ENCODE measurements around the gene DRD3. TPM values are rescaled to one million over a fixed set of nuclear protein-coding genes. Genes with fewer than 3 reads are reported as not detected.

The DRD3 gene
- total RNA-seq, 2 donors from 2014 or later, result not detected

GRCh38 chr3:114122027-114122709 lies 56.7 kb downstream of the DRD3 start:
- no peaks in the 10 kb centered on the region for H3K4me1 ChIP-seq
- no peak overlapping the region for H3K9ac ChIP-seq (ENCODE audit: low read depth in 2 of 2, low read length in 2 of 2)
- H3K27ac ChIP-seq, result no peak overlapping the region
- H3K36me3 ChIP-seq, result no peaks in the 10 kb centered on the region
- DNase-seq, result no peak
- no peak overlapping the region for H3K4me3 ChIP-seq
- no peak for TF ChIP-seq CTCF (IDR thresholded peaks at IDR 0.05)
- intact Hi-C loops (cut with DNase I), result no loop called here
- no peaks in the 10 kb centered on the region for H3K27me3 ChIP-seq
- no peaks in the 10 kb centered on the region for H3K9me3 ChIP-seq

- Histone ChIP-seq H3K4me3 (no peak overlapping the region), H3K4me1 (no peaks in the 10 kb centered on the region), H3K27me3 (no peaks in the 10 kb centered on the region), H3K9me3 (no peaks in the 10 kb centered on the region), H3K36me3 (no peaks in the 10 kb centered on the region), H3K27ac (no peak overlapping the region), H3K9ac (ENCODE audit: low read depth in 2 of 2, low read length in 2 of 2) (no peak overlapping the region)
- DNase-seq, result no peak
- intact Hi-C loops (cut with DNase I), result no loop called here
- no peak for TF ChIP-seq CTCF (IDR thresholded peaks at IDR 0.05)
These were observed 58.6 kb downstream of the DRD3 start for GRCh38 chr3:114120211-114120610.

GRCh38 chr3:114119776-114120175 lies 59.1 kb downstream of the DRD3 start:
- H3K4me1 ChIP-seq, result no peaks in the 10 kb centered on the region
- DNase-seq, result no peak
- no peaks in the 10 kb centered on the region for H3K27me3 ChIP-seq
- H3K36me3 ChIP-seq, result no peaks in the 10 kb centered on the region
- no peak overlapping the region for H3K9ac ChIP-seq (ENCODE audit: low read depth in 2 of 2, low read length in 2 of 2)
- TF ChIP-seq CTCF (IDR thresholded peaks at IDR 0.05), result no peak
- H3K4me3 ChIP-seq, result no peak overlapping the region
- intact Hi-C loops (cut with DNase I), result no loop called here
- no peak overlapping the region for H3K27ac ChIP-seq
- no peaks in the 10 kb centered on the region for H3K9me3 ChIP-seq

GRCh38 chr3:114115143-114115542 lies 63.7 kb downstream of the DRD3 start:
- DNase-seq, result no peak
- Histone ChIP-seq H3K9me3 (no peaks in the 10 kb centered on the region), H3K27me3 (no peaks in the 10 kb centered on the region), H3K4me1 (no peaks in the 10 kb centered on the region), H3K27ac (no peak overlapping the region), H3K9ac (ENCODE audit: low read depth in 2 of 2, low read length in 2 of 2) (no peak overlapping the region), H3K4me3 (no peak overlapping the region), H3K36me3 (no peaks in the 10 kb centered on the region)
- intact Hi-C loops (cut with DNase I), result no loop called here
- TF ChIP-seq CTCF (IDR thresholded peaks at IDR 0.05), result no peak

- H3K36me3 ChIP-seq, result no peaks in the 10 kb centered on the region
- no peak overlapping the region for H3K4me3 ChIP-seq
- no peaks in the 10 kb centered on the region for H3K27me3 ChIP-seq
- H3K9me3 ChIP-seq, result no peaks in the 10 kb centered on the region
- no peak for DNase-seq
- intact Hi-C loops (cut with DNase I), result no loop called here
- TF ChIP-seq CTCF (IDR thresholded peaks at IDR 0.05), result no peak
- no peaks in the 10 kb centered on the region for H3K4me1 ChIP-seq
- no peak overlapping the region for H3K9ac ChIP-seq (ENCODE audit: low read depth in 2 of 2, low read length in 2 of 2)
- H3K27ac ChIP-seq, result no peak overlapping the region
These were observed 64.1 kb downstream of the DRD3 start for GRCh38 chr3:114114719-114115118.

Data from colonic mucosa (tissue), 4 donors.